Measurements from ENCODE around the gene IGFBPL1. TPM values are rescaled to one million over a fixed set of nuclear protein-coding genes. Genes with fewer than 3 reads are reported as not detected.

Gene IGFBPL1
- polyA plus RNA-seq, 3 donors: not detected

GRCh38 chr9:38439916-38440301, 15.7 kb upstream of the IGFBPL1 start:
- TF ChIP-seq CTCF (IDR thresholded peaks at IDR 0.05): no peak
- no peaks in the 10 kb centered on the region for H3K9me3 ChIP-seq (replicated peaks in 1 of 2; ENCODE audit: control insufficient read depth in 1 of 2, insufficient read depth in 1 of 2, low read length in 2 of 2)
- no peak for DNase-seq
- H3K9me3 Mint-ChIP-seq: peaks cover 0 to 3% (median 0%) of the 10 kb centered on the region in 7 donors
- H3K4me1 ChIP-seq (ENCODE audit: control insufficient read depth in 1 of 2, insufficient read depth in 2 of 2, low read length in 2 of 2): peaks cover 0 to 3% of the 10 kb centered on the region in 2 donors
- no peaks in the 10 kb centered on the region for H3K36me3 Mint-ChIP-seq
- peaks cover 1 to 6% (median 1%) of the 10 kb centered on the region in 3 donors for H3K27me3 Mint-ChIP-seq (ENCODE audit: low read depth in 3 of 3)
- H3K4me1 Mint-ChIP-seq: peaks cover 15% of the 10 kb centered on the region
- H3K4me2 ChIP-seq (replicated peaks; ENCODE audit: extremely low read depth, low read length, poor library complexity, severe bottlenecking): no peak overlapping the region
- no peaks in the 10 kb centered on the region for H3K79me2 ChIP-seq (ENCODE audit: insufficient read depth, low read length)
- H3K4me3 ChIP-seq (replicated peaks in 1 of 3; ENCODE audit: low read depth in 2 of 3, low read length in 3 of 3): no peak overlapping the region
- no peak overlapping the region for H3K9ac ChIP-seq (ENCODE audit: insufficient read depth, low read length, poor library complexity, severe bottlenecking)
- no peak overlapping the region for H3K27ac Mint-ChIP-seq
- intact Hi-C loops (cut with micrococcal nuclease): no loop called here
- H3K4me3 Mint-ChIP-seq: no peak overlapping the region
- no peaks in the 10 kb centered on the region for H3K27me3 ChIP-seq (ENCODE audit: control insufficient read depth in 2 of 2, insufficient read depth in 2 of 2, low read length in 2 of 2)
- H3K27ac ChIP-seq (ENCODE audit: low read depth in 1 of 2, low read length in 2 of 2): no peak overlapping the region
- no peak overlapping the region for H2AFZ ChIP-seq (ENCODE audit: insufficient read depth, low read depth, low read length, poor library complexity, severe bottlenecking)
- no peaks in the 10 kb centered on the region for H3K36me3 ChIP-seq (replicated peaks in 1 of 2; ENCODE audit: control insufficient read depth in 1 of 2, insufficient read depth in 2 of 2, low read length in 2 of 2)
- WGBS (ENCODE audit: insufficient coverage): no CpG with 5 or more reads among the region's 1 CpG
- no peaks in the 10 kb centered on the region for H4K20me1 ChIP-seq (ENCODE audit: insufficient read depth, low read length)

GRCh38 chr9:38439291-38439915, 15.1 kb upstream of the IGFBPL1 start:
- Mint-ChIP-seq H3K9me3 (peaks cover 0 to 3% (median 0%) of the 10 kb centered on the region in 7 donors), H3K4me3 (no peak overlapping the region), H3K36me3 (no peaks in the 10 kb centered on the region)

More at GRCh38 chr9:38439291-38439915, 15.1 kb upstream of the IGFBPL1 start:
- no peak overlapping the region for H2AFZ ChIP-seq (ENCODE audit: insufficient read depth, low read depth, low read length, poor library complexity, severe bottlenecking)
- no peak overlapping the region for H3K27ac ChIP-seq (ENCODE audit: low read depth in 1 of 2, low read length in 2 of 2)
- H4K20me1 ChIP-seq (ENCODE audit: insufficient read depth, low read length): no peaks in the 10 kb centered on the region
- intact Hi-C loops (cut with micrococcal nuclease): no loop called here
- H3K27me3 ChIP-seq (ENCODE audit: control insufficient read depth in 2 of 2, insufficient read depth in 2 of 2, low read length in 2 of 2): no peaks in the 10 kb centered on the region
- H3K79me2 ChIP-seq (ENCODE audit: insufficient read depth, low read length): no peaks in the 10 kb centered on the region
- H3K36me3 ChIP-seq (replicated peaks in 1 of 2; ENCODE audit: control insufficient read depth in 1 of 2, insufficient read depth in 2 of 2, low read length in 2 of 2): no peaks in the 10 kb centered on the region
- H3K27me3 Mint-ChIP-seq (ENCODE audit: low read depth in 3 of 3): peaks cover 1 to 6% (median 1%) of the 10 kb centered on the region in 3 donors
- H3K9ac ChIP-seq (ENCODE audit: insufficient read depth, low read length, poor library complexity, severe bottlenecking): no peak overlapping the region
- no peaks in the 10 kb centered on the region for H3K9me3 ChIP-seq (replicated peaks in 1 of 2; ENCODE audit: control insufficient read depth in 1 of 2, insufficient read depth in 1 of 2, low read length in 2 of 2)
- WGBS (ENCODE audit: insufficient coverage): 70% methylated on average over 2 of the region's 3 CpGs
- H3K4me3 ChIP-seq (replicated peaks in 1 of 3; ENCODE audit: low read depth in 2 of 3, low read length in 3 of 3): no peak overlapping the region
- H3K4me1 Mint-ChIP-seq: peaks cover 15% of the 10 kb centered on the region
- H3K27ac Mint-ChIP-seq: no peak overlapping the region
- no peak overlapping the region for H3K4me2 ChIP-seq (replicated peaks; ENCODE audit: extremely low read depth, low read length, poor library complexity, severe bottlenecking)
- no peak for DNase-seq
- H3K4me1 ChIP-seq (ENCODE audit: control insufficient read depth in 1 of 2, insufficient read depth in 2 of 2, low read length in 2 of 2): peaks cover 0 to 3% of the 10 kb centered on the region in 2 donors
- TF ChIP-seq CTCF (IDR thresholded peaks at IDR 0.05): no peak
